Bronchial epithelial cell (primary cell): ENCODE measurements around the gene CADM1. TPM values are rescaled to one million over a fixed set of nuclear protein-coding genes. Genes with fewer than 3 reads are reported as not detected.
A peak's percentile ranks its signal among the peaks of the same experiment; 100 is the strongest.

Source experiments
- DNase-seq: peaks from one replicate; pipeline ENCODE4 v3.0.0-alpha.2; 2010; ENCODE audit warnings: low read depth
- FAIRE-seq: peaks from 2 replicates; lab custom pipeline; 2011; peaks lifted over from hg19 to GRCh38; lab: Jason Lieb, UNC
- H3K27me3 ChIP-seq: 2 replicates; pipeline ENCODE4 v1.5.1; 2011; ENCODE audit warnings: low read length; ENCODE audit not compliant: control insufficient read depth, insufficient read depth
- H3K36me3 ChIP-seq: 2 replicates; pipeline ENCODE4 v1.5.1; 2011; ENCODE audit warnings: low read length; ENCODE audit not compliant: control insufficient read depth, insufficient read depth
- H3K4me3 ChIP-seq: 2 replicates; pipeline ENCODE4 v1.5.1; 2011; ENCODE audit warnings: mild to moderate bottlenecking, low read depth, low read length, control low read depth
- CTCF ChIP-seq: IDR thresholded peaks from 2 replicates; pipeline ENCODE4 v1.5.1; 2011; ENCODE audit warnings: mild to moderate bottlenecking, moderate library complexity, low read length, control low read depth, inconsistent platforms; ENCODE audit not compliant: insufficient read depth, severe bottlenecking
- total RNA-seq: library from RNA; depleted of rRNA; stranded (reverse); fragments of >200 nt; gene quantifications from 2 replicates; pipeline ENCODE4 v1.2.1, GENCODE V29; 2014

The CADM1 gene
- total RNA-seq, 1 donor from 2014 or later, result 1.6 TPM

GRCh38 chr11:115473167-115473566 is 31.0 kb downstream of the CADM1 start:
- FAIRE-seq (no peak), DNase-seq (no peak)
- Histone ChIP-seq H3K27me3 (no peaks in the 10 kb centered on the region), H3K4me3 (no peak overlapping the region), H3K36me3 (no peaks in the 10 kb centered on the region)
- no peak for TF ChIP-seq CTCF

- TF ChIP-seq CTCF, result no peak
- FAIRE-seq, result no peak
- DNase-seq, result peak; percentile 32
- Histone ChIP-seq H3K36me3 (no peaks in the 10 kb centered on the region), H3K27me3 (no peaks in the 10 kb centered on the region), H3K4me3 (no peak overlapping the region)
Measured at GRCh38 chr11:115471367-115471766, 32.8 kb downstream of the CADM1 start.

- Histone ChIP-seq H3K27me3 (no peaks in the 10 kb centered on the region), H3K36me3 (no peaks in the 10 kb centered on the region), H3K4me3 (no peak overlapping the region)
- DNase-seq (no peak), FAIRE-seq (no peak)
- no peak for TF ChIP-seq CTCF
Measured at GRCh38 chr11:115470928-115471327, 33.3 kb downstream of the CADM1 start.

GRCh38 chr11:115469361-115469760 is 34.9 kb downstream of the CADM1 start:
- no peak for DNase-seq
- TF ChIP-seq CTCF, result no peak
- no peak overlapping the region for H3K4me3 ChIP-seq
- no peaks in the 10 kb centered on the region for H3K36me3 ChIP-seq
- FAIRE-seq, result no peak
- no peaks in the 10 kb centered on the region for H3K27me3 ChIP-seq

GRCh38 chr11:115466122-115466521 is 38.1 kb downstream of the CADM1 start:
- DNase-seq (no peak), FAIRE-seq (no peak)
- H3K27me3 ChIP-seq, result no peaks in the 10 kb centered on the region
- no peak for TF ChIP-seq CTCF
- H3K36me3 ChIP-seq, result no peaks in the 10 kb centered on the region
- H3K4me3 ChIP-seq, result no peak overlapping the region

GRCh38 chr11:115464269-115464668 is 39.9 kb downstream of the CADM1 start:
- FAIRE-seq, result no peak
- Histone ChIP-seq H3K4me3 (no peak overlapping the region), H3K27me3 (no peaks in the 10 kb centered on the region), H3K36me3 (no peaks in the 10 kb centered on the region)
- DNase-seq, result peak; percentile 10
- no peak for TF ChIP-seq CTCF
